HepG2 (cell line): Measurements from ENCODE around the gene ZNG1A. TPM values are rescaled to one million over a fixed set of nuclear protein-coding genes. Genes with fewer than 3 reads are reported as not detected.
"Not testable (repeated sequence)": the region's sequence is repeated elsewhere in the genome, so short reads cannot be mapped to it uniquely, and the experiment has no call there.

Experiments
- ATAC-seq: fragments of 200-7000 bp; cut with Tn5 transposase; 3 replicates; pipeline ENCODE4 v1.9.1; 2020; ENCODE audit warnings: mild to moderate bottlenecking, moderate library complexity
- BruUV-seq: library from RNA; stranded (reverse); fragments of 400-500 nt; replicated peaks from 2 replicates; lab custom pipeline; 2021; lab: Mats Ljungman, UMichigan
- CTCF ChIA-PET: fragments of 300-600 bp; formaldehyde crosslinking; extraction: SDS; loops from one replicate; lab custom pipeline; 2021; ENCODE audit warnings: low total read pairs, inconsistent platforms, low intra/inter-chr PET ratio; lab: Yijun Ruan, JAX
- POLR2A ChIA-PET: fragments of 350-600 bp; sonication (Branson Sonifier 250); formaldehyde crosslinking; loops from one replicate; lab custom pipeline; 2020; ENCODE audit warnings: antibody characterized with exemption, inconsistent platforms; lab: Yijun Ruan, JAX
- DNase-seq: peaks from one replicate; pipeline ENCODE4 v3.0.0-alpha.2; 2015; ENCODE audit warnings: low spot score
- FAIRE-seq: peaks from 3 replicates; lab custom pipeline; 2011; peaks lifted over from hg19 to GRCh38; lab: Jason Lieb, UNC
- H2AFZ ChIP-seq: one replicate; pipeline ENCODE4 v1.6.1; 2011; ENCODE audit warnings: low read length, inconsistent platforms
- H3K27ac ChIP-seq: fragments of 300-600 bp; 3 replicates; pipeline ENCODE4 v1.8.0; 2011; ENCODE audit warnings: mixed run types, mild to moderate bottlenecking, mixed read lengths, low read length, inconsistent platforms; ENCODE audit not compliant: insufficient read depth; ENCODE audit errors: extremely low read length
- H3K27me3 ChIP-seq, 2 experiments: fragments of 200-600 bp in 1 of 2; 2 replicates in 1 of 2; 3 replicates in 1 of 2; pipeline versions ENCODE4 v1.6.0 to v1.8.0; 2011; ENCODE audit warnings: low read length in 2 of 2, mild to moderate bottlenecking in 2 of 2, moderate library complexity in 2 of 2, inconsistent platforms in 1 of 2; ENCODE audit not compliant: insufficient read depth in 2 of 2, control insufficient read depth in 1 of 2
- H3K36me3 ChIP-seq, 2 experiments: fragments of 200-600 bp in 1 of 2; replicated peaks in 1 of 2; 2 replicates in 1 of 2; 3 replicates in 1 of 2; pipeline versions ENCODE4 v1.5.1 to v1.8.0; 2011; ENCODE audit warnings: low read length in 2 of 2, inconsistent platforms in 1 of 2; ENCODE audit not compliant: insufficient read depth in 2 of 2, control insufficient read depth in 1 of 2
- H3K4me1 ChIP-seq: 2 replicates; pipeline ENCODE4 v1.5.1; 2012; ENCODE audit warnings: low read length, inconsistent platforms; ENCODE audit not compliant: insufficient read depth
- H3K4me2 ChIP-seq: 2 replicates; pipeline ENCODE4 v1.6.0; 2011; ENCODE audit warnings: low read depth, low read length, inconsistent platforms
- H3K4me3 ChIP-seq, 3 experiments: fragments of 200-600 bp in 1 of 3; sonication (generic), shearing (Covaris generic) in 1 of 3; replicated peaks in 1 of 3; 2 replicates each; pipeline ENCODE4 v1.5.1; 2011 to 2016; ENCODE audit warnings: low read length in 3 of 3, inconsistent platforms in 2 of 3, low read depth in 2 of 3, mild to moderate bottlenecking in 2 of 3, control low read depth in 1 of 3, mixed read lengths in 1 of 3; ENCODE audit not compliant: insufficient read depth in 1 of 3
- H3K79me2 ChIP-seq: one replicate; pipeline ENCODE4 v1.6.1; 2011; ENCODE audit warnings: low read length, inconsistent platforms; ENCODE audit not compliant: insufficient read depth
- H3K9ac ChIP-seq: 2 replicates; pipeline ENCODE4 v1.6.0; 2011; ENCODE audit warnings: mild to moderate bottlenecking, low read depth, low read length, inconsistent platforms; ENCODE audit not compliant: insufficient read depth
- H3K9me3 ChIP-seq: 2 replicates; pipeline ENCODE4 v1.5.1; 2012; ENCODE audit warnings: mild to moderate bottlenecking, low read length
- H4K20me1 ChIP-seq: 2 replicates; pipeline ENCODE4 v1.6.0; 2011; ENCODE audit warnings: inconsistent platforms, mild to moderate bottlenecking, low read length, moderate library complexity; ENCODE audit not compliant: insufficient read depth
- CBX2 ChIP-seq, 2 experiments: fragments of 200-600 bp in 1 of 2; sonication (generic); formaldehyde crosslinking in 1 of 2; IDR thresholded peaks; 2 replicates each; pipeline versions ENCODE4 v1.7.0 to v1.8.1; 2018 to 2022; ENCODE audit warnings: low read depth in 2 of 2, low read length in 1 of 2, mild to moderate bottlenecking in 1 of 2, missing genetic modification reagents in 1 of 2
- WGBS: methylation state at CpG from one replicate; pipeline ENCODE4 v1.1.6; 2017; ENCODE audit warnings: low lambda C conversion rate; 5-methylcytosine and 5-hydroxymethylcytosine counted together
- in situ Hi-C: cut with HindIII; loops from 2 replicates; pipeline ENCODE4 v1.10.0; 2017; ENCODE audit warnings: low pct_unique_long_range_greater_than_20kb; ENCODE audit not compliant: extremely low pct_ligation_motif_present
- intact Hi-C: fragments of 100-400 bp; cut with micrococcal nuclease; formaldehyde crosslinking; loops from one replicate; pipeline ENCODE4 v1.10.0; 2022; ENCODE audit not compliant: unreplicated experiment
- polyA plus RNA-seq, 8 experiments: library from polyadenylated mRNA; depleted of rRNA in 3 of 8; stranded (reverse) in 7 of 8; unstranded in 1 of 8; fragments of >200 nt; fragmentation: Illumina TruSeq in 4 of 8; extraction: Trizol in 4 of 8; gene quantifications; 2 replicates each; pipeline versions ENCODE4 v1.2.1 to v1.2.3, GENCODE V29; 2011 to 2016; ENCODE audit warnings: low read depth in 4 of 8, missing spikeins in 1 of 8, mixed read lengths in 1 of 8; ENCODE audit not compliant: insufficient read depth in 1 of 8
- total RNA-seq, 5 experiments: library from RNA; depleted of rRNA; stranded (reverse); fragments of >200 nt; fragmentation: Illumina TruSeq; extraction: Trizol; gene quantifications; 2 replicates each; pipeline ENCODE4 v1.2.3, GENCODE V29; 2016; ENCODE audit warnings: low read depth in 1 of 5

ZNG1A gene
- total and polyA plus RNA-seq, 2 of the 13 experiments (the other 11 are each of a cell fraction or from before 2014, with no cell fraction given), result 28.6 to 90.6 TPM

DNA sequence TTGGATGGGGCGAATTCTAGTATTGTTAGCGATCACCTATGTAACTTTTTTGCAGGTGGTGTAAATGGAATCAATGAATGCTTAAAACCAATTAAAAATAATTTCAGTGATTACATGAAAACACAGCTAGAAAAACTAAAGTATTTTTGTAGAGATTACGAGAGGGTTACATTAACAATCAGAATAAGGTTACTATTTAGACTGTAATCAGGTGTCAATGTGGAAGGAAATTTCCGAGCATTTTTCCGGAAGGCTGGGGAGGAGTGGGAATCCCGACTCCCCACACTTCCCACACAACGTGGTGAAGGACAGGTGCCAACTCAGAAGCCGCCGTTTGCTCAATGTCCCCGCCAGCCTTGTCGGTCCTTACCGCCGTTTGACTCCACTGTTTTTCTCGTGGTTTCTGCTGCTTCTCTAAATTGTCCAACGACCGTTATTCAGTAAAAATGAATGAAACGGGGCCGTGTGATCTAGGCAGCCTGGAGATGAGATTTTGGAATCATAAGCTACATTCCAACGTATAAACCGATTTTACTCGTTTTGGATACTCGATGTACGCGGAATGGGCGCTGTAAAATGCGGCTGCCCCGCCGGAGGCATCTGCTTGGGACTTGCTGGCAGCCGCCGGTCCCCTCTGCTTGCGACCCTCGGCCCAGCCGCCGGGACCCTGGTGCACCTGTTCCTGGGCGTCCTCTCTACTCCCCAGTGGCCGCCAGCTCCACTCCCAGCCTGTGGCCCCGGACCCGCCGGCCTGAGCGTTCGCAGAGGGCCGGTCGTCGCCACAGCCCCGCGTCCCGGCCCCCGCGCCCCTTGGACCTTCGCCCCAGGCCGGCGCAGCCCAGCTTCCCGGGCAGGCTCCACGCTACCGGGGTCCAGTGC, 66.0 kb downstream of the ZNG1A start:
- DNase-seq; BruUV-seq; H3K27ac ChIP-seq; intact Hi-C loops; H3K9me3 ChIP-seq; H3K4me1 ChIP-seq; H3K79me2 ChIP-seq; H3K9ac ChIP-seq; H4K20me1 ChIP-seq; CTCF ChIA-PET; H3K4me3 ChIP-seq; in situ Hi-C loops; H2AFZ ChIP-seq; FAIRE-seq; POLR2A ChIA-PET; H3K36me3 ChIP-seq; TF ChIP-seq CBX2 (CRISPR knock-in tag; IDR thresholded peaks at IDR 0.05; ENCODE audit: low read depth): not testable (repeated sequence)
- H3K27me3 ChIP-seq, result peaks cover 0 to 17% of the 10 kb centered on the region in 2 experiments; a peak in 2 of 5 replicates
- peak; percentile 73; the same call in 2 of the 3 replicates for ATAC-seq
- 57% methylated on average over 24 of the region's 55 CpGs for WGBS
- 0 out of 2 replicates have a peak, but pooled peaks have one; percentile 58 for TF ChIP-seq CBX2 (IDR thresholded peaks at IDR 0.05; ENCODE audit: low read depth, low read length)
- 0 out of 2 replicates have a peak overlapping the region, but pooled peaks have one; percentile 62 for H3K4me2 ChIP-seq

GRCh38 chr9:110672-111071, 68.2 kb downstream of the ZNG1A start:
- H4K20me1 ChIP-seq, FAIRE-seq, BruUV-seq, H3K4me2 ChIP-seq, H3K9me3 ChIP-seq, H3K4me1 ChIP-seq, ATAC-seq, H3K9ac ChIP-seq, intact Hi-C loops, H3K4me3 ChIP-seq, H3K36me3 ChIP-seq, in situ Hi-C loops, H3K27ac ChIP-seq, H3K79me2 ChIP-seq, H2AFZ ChIP-seq, DNase-seq, POLR2A ChIA-PET, CTCF ChIA-PET: not testable (repeated sequence)
- H3K27me3 ChIP-seq, result peaks cover 0 to 17% of the 10 kb centered on the region in 2 experiments; a peak in 2 of 5 replicates
- 3% methylated on average over 4 of the region's 4 CpGs for whole genome bisulfite sequencing

DNA sequence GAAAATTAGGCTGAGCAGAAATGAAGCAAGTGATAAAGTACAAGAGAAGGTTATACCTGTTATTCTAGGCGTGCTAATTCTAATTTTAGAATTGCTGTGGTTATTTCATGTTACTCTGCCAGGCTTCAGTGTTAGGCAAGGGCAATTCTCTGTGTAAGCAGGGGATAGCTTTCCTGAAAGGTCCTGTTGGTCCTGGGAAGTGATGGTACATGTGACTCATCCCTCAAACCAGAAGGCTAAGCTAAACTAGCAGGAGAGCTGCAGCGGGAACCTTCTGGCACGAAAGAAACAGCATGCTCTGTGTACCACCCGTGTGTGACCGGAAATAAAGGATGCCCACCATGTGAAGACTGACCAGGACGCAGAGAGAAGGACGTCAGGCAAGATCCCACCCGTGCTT, 69.3 kb downstream of the ZNG1A start:
- in situ Hi-C loops, H3K4me1 ChIP-seq, H3K4me2 ChIP-seq, H4K20me1 ChIP-seq, CTCF ChIA-PET, H3K79me2 ChIP-seq, H3K27ac ChIP-seq, H3K36me3 ChIP-seq, FAIRE-seq, BruUV-seq, POLR2A ChIA-PET, H3K9me3 ChIP-seq, H3K4me3 ChIP-seq, DNase-seq, intact Hi-C loops, ATAC-seq, H3K9ac ChIP-seq, H2AFZ ChIP-seq: not testable (repeated sequence)
- 3% methylated on average over 6 of the region's 8 CpGs for WGBS
- peaks cover 0 to 14% of the 10 kb centered on the region in 2 experiments; a peak in 2 of 5 replicates for H3K27me3 ChIP-seq
